GM21529 (cell line): Measurements from ENCODE around the gene VENTX.
"Not testable (repeated sequence)": the region's sequence is repeated elsewhere in the genome, so short reads cannot be mapped to it uniquely, and the experiment has no call there.

ENCODE experiments used
- ATAC-seq: cut with Tn5 transposase; IDR thresholded peaks from one replicate; pipeline ENCODE4 v1.9.1; 2021; ENCODE audit not compliant: unreplicated experiment

VENTX gene

DNA sequence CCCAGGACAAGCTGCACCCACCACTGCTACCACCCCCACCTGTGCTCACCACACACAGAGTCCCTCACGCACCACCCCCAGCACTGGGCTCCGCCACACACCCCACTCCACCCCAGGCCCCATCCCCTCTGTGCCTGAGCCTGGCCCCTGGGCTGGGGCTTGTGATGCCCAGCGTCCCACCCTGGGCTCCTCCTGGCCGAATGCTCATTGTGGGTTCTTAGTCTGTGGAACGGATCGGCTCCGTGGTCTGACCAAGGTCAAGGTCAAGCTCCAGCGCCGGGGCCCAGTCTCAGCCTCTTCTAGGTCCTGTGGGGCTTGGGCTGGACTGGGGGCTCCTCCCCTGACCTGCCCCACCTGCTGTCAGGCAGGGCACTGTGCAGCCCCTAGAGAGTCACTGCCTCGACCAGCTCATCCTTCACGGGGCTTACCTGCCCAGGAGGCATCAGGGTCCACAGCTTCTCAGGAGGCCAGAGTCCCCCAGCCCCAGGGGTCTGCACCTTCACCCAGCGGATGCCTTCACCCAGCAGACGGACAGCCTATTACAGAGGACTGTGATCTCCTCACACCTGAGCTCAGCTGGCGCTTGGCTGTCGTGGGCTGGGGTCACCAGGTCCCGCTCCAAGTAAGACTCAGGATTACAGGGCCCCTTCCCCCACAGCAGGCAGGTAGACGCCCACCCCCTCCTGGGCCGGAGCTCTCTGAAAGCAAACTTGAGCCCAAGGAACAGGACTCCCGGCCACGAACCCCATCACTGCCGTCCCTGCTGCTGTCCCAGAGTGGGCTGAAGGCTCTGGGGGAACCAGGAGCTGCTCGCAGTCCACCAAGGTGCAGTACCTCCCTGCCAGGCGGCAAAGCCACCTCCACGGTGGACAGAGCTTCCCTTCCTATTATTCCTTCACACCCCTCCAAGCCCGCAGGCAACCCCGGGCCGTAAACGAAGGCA lies 22.9 kb upstream of the VENTX start:
- ATAC-seq, result no peak

- no peak for ATAC-seq
These were observed 22.1 kb upstream of the VENTX start for GRCh38 chr10:133215586-133215985.

- no peak for ATAC-seq
These were observed 20.9 kb upstream of the VENTX start for GRCh38 chr10:133216776-133217175.

- no peak for ATAC-seq
These were observed 19.7 kb upstream of the VENTX start for GRCh38 chr10:133217800-133218589.

DNA sequence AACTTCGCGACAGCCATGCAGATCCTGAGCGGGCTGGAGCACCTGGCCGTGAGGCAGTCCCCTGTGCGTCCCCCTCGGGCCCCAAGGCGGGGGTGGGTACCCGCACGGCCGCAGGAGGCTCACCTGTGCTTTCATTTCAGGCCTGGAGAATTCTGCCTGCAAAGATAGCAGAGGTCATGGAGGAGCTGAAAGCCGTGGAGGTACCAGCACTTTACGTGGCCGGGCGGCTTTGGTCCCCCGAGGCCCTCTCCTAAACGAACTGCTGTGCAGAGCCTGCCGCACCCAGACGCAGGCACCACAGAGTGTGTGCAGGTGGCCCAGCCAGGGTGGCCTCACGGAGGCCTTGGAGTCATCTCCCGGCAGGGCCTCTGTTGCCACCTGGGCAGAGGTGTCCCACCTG lies 18.8 kb upstream of the VENTX start:
- ATAC-seq, result no peak

GRCh38 chr10:133219782-133220181 lies 17.9 kb upstream of the VENTX start:
- no peak for ATAC-seq

DNA sequence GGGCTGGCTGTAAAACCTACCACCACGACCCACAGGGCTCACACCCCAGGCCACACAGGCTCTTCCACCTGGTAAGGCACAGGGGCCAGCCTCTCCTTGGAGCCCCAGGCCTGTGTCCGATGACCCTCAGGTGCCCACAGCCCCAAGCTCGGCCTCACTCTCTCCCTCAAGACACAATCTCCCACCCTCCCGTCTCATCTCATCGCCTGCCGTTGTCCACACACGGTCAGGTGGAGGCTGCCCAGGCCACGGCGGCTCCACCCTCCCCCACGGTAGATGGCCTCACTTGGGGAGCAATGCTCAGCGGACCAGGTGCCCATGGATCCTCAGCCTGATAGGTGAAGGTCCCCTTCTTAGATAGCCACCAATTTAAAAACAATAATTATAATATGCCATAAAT lies 16.3 kb upstream of the VENTX start:
- no peak for ATAC-seq

GRCh38 chr10:133221756-133222155 lies 15.9 kb upstream of the VENTX start:
- not testable (repeated sequence) for ATAC-seq

GRCh38 chr10:133224076-133224475 lies 13.6 kb upstream of the VENTX start:
- no peak for ATAC-seq

DNA sequence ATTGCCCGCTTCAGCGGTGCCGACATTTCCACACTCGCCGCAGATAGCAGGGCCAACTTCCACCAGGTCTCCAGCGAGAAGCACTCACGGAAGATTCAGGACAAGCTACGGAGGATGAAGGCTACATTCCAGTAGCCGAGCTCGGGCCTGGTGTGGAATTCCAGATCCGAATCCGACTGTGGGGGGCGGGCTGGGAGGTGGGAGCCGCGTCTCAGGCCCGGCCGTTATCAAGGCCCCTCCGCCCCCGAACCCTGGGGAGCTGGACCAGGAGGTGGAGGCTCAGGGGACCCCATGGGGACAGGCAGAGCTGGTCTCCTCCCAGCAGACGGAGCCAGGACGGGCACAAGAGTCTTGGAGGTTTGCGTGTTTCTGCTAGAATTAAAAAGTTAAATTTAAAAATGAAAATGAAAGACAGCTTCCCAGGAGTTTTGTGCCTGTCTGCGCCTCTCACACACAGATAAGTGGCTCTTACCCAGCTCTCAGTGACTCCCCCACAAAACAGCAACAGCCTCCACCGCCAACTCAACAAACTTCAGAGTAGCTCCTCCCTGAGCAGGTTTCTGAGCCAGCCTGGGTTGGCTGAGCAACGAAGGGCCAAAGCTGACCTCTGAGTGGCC lies 12.8 kb upstream of the VENTX start:
- no peak for ATAC-seq

- no peak for ATAC-seq
These were observed 11.9 kb upstream of the VENTX start for GRCh38 chr10:133225707-133226191.

DNA sequence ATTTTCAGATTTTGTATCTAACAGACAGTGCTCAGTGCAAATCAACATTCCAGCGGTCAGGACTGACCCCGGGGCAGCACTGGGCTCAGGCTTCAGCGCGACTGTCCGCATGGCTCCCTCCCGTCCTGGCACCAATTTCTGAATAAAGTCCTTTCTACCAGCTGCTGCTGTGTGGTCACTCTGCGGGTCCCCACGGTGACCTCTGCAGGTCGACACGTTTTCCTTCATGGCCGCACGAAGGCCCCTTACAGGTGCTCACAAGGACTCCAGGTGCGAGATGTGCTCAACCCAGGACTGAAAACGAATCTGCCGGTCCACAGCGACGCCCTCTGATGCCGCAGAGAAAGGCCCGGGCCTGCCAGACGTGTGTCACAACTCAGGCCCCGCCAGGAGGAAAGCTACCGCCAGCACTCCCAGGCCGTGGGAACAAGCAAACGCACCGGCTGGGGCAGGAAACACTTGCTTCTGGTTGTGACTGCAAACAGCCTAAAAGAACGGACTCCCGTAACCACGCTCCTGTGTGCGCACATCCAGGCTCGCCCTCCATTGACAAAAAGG lies 11.3 kb upstream of the VENTX start:
- no peak for ATAC-seq

GRCh38 chr10:133227256-133227655 lies 10.4 kb upstream of the VENTX start:
- no peak for ATAC-seq

GRCh38 chr10:133229265-133230043 lies 8.2 kb upstream of the VENTX start:
- no peak for ATAC-seq

GRCh38 chr10:133230044-133230361 lies 7.7 kb upstream of the VENTX start, which contains the start of gene UTF1:
TSS of gene UTF1 (plus strand) at chr10:133230217. CDS start at chr10:133230289, 72 bp downstream.
- ATAC-seq, result no peak

DNA sequence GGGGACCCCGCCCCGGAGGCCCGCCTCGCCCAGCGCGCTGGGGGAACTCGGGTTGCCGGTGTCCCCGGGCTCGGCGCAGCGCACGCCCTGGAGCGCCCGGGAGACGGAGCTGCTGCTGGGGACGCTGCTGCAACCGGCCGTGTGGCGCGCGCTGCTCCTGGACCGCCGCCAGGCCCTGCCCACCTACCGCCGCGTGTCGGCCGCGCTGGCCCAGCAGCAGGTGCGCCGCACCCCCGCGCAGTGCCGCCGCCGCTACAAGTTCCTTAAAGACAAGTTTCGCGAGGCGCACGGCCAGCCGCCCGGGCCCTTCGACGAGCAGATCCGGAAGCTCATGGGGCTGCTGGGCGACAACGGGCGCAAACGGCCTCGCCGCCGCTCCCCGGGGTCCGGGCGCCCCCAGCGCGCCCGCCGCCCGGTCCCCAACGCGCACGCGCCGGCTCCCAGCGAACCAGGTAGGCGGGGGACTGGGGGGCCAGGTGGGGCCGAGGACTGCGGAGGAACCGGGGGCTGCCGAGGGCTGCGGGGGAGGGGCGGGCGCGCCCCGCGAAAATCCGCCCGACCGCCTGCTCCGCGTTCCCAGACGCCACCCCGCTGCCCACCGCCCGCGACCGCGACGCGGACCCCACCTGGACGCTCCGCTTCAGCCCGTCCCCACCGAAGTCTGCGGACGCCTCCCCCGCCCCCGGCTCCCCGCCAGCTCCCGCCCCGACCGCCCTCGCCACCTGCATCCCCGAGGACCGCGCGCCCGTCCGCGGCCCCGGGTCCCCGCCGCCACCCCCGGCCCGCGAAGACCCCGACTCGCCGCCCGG lies 7.1 kb upstream of the VENTX start:
- ATAC-seq, result no peak

GRCh38 chr10:133231244-133231945 lies 6.3 kb upstream of the VENTX start:
- ATAC-seq, result no peak

GRCh38 chr10:133231946-133232574 lies 5.6 kb upstream of the VENTX start:
- no peak for ATAC-seq
